Activated CD4-positive, alpha-beta T cell treated with anti-CD3 and anti-CD28 coated beads, Interleukin-10, Interleukin-2, amounts not matched to agents 100 ng/mL and 50 ng/mL, durations not matched to agents 16 hours and 8 hours (primary cell): ENCODE measurements around the gene FLNA.
"Not testable (repeated sequence)": the region's sequence is repeated elsewhere in the genome, so short reads cannot be mapped to it uniquely, and the experiment has no call there.

ENCODE experiments used
- DNase-seq: peaks from one replicate; pipeline ENCODE4 v3.0.0-alpha.2; 2020

The FLNA gene

DNA sequence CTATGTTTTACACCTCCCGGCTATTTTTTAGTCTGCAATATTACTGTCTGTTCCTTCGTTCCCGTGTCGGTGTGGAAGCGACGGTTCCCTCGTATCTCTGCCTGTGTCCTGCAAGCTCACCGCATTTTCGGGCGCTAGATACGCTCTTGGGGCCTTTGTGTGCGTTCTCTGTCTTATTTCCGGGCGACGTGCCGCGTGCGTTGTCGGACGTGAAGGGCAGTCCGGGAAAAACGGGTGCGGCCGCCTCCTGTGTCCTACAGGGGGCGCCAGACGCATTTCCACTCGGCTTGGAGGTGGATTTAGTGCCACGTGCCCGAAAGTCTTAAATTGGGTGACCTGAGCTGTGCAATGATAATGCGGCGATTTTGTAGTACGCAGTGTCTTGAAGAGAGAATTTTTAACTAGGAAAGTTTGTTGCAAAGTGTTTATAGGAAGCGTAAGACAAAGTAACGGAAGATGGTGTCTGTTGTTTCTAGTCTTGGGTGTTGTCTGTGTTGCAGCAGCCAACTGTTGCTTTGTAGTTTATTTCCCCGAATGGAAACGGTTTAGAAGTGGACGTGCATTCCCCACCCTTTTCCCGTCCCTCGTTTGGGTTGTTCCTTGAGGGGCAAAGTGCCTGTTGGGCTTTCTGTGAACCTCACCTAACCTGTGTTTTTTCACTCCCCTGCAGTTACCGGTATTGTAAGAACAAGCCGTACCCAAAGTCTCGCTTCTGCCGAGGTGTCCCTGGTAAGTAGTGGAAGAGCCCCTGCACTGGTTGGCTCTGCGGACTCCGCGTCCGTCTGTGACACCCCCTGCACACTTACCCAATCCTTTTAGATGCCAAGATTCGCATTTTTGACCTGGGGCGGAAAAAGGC, 24.5 kb upstream of the FLNA start:
- DNase-seq: peak; percentile 86

DNA sequence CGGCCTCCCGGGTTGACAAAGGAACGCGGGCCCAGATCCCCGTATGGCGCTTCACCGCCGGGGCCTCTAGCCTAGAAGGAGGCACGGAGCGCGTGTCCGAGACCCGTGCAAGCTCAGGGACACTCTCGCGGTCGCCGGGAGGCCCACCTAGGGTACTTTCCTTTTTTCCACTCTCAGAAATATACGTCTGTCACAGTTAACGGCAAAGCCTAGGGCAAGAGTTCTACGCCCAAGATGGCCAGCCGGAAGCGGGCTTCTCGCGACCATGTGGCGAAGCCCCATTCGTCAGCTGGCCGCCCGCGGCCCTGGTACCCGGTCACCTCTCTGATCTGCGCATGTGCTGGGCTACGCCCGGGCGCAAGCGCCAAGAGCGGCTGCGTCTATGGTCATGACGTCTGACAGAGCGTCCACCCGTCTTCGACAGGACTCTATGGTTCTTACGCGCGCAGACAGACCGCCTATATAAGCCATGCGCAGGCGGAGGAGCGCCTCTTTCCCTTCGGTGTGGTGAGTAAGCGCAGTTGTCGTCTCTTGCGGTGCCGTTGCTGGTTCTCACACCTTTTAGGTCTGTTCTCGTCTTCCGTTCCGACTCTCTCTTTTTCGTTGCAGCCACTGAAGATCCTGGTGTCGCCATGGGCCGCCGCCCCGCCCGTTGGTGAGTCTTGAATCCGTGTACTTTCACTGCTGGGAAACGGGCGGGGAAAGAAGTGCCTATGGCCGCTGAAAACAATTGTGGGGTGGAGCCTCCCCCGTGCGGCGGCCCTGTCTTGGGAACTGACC, 23.6 kb upstream of the FLNA start, which contains the start of gene RPL10:
Gene RPL10, plus strand, starts transcription at position 490 of the 780 bp plus-strand sequence. Its CDS starts 143 bp downstream, at position 633.
- peak; percentile 97 for DNase-seq

DNA sequence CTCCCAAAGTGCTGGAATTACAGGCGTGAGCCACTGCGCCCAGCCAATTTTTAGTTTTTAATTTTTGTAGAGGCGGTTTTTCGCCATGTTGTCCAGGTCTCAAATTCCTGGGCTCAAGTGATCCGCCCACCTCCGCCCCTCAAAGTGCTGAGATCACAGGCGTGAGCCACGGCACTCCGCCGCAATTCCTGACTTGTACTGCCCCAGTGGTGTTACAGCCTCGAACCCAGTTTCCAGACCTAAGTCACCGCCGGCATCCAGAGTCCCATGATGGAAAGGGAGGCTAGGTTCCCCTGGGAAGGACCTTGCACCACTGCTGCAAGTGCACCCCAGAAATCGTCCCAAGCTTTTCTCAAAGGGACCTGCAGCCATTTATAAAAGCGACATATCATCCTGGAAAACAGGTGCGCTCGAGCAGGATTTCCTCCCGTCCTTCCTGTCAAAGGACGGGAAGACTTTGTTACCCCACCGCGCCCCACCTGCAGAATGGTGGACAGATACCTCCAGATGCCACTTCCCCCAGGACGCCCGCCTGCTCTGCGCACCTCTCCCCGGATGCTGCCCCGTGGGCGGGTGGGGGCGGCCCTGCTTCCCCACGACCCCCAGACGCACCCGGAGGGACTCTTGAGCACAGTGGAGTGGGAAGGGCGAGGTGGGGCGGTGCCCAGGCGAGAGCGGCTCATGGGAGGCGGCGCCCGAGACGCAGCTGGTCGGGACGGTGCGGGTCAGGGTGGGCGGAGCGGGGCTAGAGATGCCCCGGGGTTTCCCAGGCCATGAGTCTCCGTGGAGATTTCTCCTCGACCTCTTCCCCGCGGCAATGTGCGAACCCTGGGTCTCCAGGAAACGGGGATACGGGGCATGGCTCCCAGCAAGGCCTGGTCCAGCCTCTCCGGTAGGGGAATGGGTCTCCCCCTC, 22.8 kb upstream of the FLNA start:
- DNase-seq: peak; percentile 81

DNA sequence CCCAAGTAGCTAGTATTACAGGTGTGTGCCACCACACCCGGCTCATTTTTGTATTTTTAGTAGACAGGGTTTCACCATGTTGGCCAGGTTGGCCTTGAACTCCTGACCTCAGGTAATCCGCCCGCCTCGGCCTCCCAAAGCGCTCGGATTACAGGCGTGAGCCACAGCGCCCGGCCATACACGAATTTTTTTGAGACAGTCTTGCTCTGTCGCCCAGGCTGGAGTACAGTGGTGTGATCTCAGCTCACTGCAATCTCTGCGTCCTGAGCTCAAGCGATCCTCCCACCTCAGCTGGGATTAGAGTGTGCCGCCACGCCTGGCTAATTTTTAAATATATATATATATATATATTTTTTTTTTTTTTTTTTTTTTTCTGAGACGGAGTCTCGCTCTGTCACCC, 21.9 kb upstream of the FLNA start:
- not testable (repeated sequence) for DNase-seq

DNA sequence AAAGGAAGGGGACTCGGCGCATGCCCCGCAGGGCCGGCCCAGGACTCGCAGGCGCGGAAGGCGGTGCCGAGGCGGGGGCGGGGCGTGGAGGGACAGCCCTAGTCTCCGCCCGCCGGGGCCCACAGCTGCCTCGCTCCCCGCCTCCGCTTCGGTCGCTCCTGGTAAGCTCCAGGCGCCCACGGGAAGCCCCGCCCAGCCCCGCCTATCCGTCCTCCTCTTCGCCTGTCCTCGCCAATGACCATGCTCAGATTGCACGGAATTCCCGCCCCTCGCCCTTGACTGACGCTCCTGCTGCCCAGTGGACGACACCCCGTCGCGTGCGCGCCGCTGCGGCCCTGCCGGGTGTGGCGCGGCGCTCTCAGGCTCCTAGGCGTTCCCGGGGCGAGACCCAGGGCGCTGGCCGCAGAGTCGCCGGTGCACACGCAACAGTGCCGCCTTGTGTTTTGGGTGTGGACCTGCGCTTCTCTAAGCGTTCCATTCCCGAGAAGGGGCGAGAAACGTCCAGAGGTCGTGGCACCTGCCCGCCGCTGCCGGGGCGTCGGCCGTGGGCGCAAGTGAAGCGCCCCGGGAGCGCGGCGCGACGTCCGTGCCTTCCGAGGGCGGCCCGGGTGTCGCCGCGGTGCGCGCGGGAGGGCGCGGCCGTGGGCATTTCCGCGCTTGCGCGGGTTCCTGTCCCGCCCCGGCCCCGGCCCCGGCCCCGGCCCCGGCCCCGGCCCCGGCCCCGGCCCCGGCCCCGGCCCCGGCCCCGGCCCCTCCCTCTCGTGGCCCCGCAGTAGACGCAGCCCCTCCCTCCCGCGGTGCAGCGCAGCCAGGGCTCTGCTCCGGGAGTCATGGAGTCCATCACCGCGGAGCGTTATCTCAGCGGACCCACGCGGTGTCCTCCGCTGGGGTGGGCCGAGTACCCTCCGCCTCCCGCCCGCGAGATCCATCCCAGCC, 15.6 kb upstream of the FLNA start:
- not testable (repeated sequence) for DNase-seq

DNA sequence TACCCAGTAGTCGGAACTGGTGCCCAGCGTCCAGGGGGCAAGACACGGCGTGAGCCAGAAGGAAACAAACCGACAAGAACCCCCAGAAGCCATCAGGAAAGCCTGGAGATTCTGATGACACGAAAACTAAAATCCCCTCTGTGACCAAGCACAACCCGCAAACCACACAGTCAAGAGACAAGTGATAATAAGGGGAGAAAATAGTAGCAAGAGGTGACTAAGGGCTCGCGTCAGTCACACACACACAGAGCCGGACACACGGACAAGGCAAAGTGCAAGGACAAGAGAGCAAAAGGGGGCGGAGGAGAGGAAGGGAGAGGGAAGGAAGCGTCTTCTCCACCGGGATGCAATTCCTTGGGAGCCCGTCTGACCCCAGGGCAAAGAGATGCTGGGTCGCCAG, 14.2 kb upstream of the FLNA start:
- not testable (repeated sequence) for DNase-seq

DNA sequence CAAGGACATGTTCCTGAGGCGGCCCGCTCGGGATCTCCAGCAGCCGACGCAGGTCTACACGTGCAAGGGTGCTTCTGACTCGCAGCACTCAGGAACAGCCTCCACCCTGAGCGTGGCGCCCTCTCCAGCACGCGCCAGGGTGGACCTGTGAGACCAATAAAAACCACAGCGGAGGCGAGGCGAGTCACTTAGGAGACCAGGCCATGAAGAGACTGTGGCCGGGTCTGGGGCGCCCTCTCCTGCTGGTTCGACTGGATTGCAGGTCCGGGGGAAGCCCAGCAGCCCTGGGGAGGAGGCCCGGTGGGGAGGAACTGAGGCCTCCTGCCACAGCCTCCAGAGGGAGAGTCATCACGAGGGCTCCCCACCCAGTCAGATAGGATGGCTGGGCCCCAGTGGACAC, 13.7 kb upstream of the FLNA start:
- DNase-seq: not testable (repeated sequence)

DNA sequence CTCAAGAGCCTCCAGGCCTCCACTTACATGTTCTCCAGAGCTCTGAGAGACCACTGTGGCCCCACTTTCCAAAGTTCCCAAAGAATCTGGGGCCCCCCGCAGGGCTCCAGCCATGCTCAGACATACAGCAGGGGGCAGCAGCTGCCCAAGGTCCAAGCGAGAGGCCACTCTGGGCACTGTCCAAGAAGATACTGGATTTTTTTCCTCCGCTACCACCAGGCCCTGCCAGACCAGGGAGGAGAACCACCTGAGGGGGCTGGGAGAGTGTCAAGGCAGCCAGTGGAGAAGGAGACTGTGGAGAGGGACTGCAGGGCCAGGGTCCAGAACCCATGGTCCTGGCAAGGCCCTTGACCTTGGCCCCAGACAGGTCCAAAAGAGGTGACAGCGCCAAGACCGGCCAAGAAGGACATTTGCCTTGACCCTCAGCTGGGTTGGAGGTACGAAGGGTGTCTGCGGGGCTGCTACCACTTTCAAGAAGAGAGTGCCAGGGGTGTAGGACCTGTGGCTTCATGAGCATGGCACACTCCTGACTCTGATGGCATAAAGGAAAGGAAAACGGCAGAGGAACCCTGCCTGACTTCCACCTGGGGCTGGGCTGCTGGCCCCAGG, 10.0 kb upstream of the FLNA start:
- no peak for DNase-seq

DNA sequence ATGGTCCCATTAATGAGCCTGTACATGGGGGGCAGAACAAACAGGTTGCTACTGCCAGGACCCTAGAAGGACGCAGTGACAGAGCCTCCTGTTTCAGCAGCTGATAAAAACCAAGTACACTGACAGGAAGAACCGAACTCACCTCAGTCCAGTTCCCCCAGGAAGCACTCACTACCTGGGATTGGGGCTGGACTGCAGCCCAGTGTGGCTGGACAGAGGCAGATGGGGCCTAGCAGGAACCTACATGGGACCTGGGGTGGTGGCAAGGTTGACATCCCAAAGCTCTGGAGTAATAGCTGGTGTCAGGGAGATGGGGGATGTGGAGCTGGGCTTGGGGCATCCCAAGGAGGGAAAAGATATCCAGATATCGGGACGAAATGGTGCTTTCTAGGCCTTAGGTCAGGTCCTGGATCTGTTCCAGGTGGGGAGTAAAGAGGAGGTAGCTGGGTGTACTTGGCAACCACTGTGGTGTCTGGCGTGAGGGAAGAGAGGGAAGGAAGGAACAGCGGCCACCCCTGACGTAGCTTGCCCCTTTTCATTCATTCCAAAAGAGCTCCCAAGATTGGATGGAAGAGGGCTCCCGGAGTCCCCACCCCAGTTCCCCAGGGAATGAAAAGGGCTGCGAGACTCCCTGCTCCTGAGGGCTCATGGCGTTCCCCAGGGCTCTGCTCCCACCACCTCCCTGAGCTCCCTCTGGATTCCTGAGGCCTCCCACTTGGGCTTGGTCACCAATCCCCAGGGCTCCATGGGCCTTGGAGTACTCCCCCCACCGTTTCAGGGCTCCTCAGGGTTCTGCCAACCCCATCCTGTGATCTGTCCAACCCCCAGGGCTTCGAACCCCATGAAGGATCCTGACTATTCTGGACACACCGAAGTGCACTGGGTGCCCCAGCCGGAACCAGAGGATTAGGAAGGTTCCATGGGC, 9.2 kb upstream of the FLNA start:
- no peak for DNase-seq

DNA sequence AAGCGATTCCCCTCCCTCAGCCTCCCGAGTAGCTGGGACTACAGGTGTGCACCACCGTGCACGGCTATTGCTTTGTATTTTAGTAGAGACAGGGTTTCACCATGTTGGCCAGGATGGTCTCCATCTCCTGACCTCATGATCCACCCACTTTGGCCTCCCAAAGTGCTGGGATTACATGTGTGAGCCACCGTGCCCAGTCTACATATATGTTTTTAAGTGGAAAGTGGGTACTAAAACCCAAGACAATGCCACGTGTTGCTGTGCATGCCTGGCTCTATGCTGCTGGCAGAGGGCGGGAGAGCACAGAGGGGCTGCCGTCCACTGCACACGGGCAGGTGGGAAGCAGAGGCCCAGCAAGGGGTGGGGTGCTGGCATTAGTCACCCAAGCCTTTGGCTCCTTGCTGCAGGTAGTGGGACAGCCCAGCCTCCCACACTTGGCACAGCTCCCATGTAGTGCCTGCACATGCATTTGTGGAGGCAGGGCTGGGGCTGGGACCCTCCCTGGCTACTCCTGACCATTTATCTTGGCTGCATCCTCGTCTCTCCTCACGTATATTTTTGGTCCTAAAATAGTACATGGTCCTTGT, 8.1 kb upstream of the FLNA start:
- DNase-seq: no peak

DNA sequence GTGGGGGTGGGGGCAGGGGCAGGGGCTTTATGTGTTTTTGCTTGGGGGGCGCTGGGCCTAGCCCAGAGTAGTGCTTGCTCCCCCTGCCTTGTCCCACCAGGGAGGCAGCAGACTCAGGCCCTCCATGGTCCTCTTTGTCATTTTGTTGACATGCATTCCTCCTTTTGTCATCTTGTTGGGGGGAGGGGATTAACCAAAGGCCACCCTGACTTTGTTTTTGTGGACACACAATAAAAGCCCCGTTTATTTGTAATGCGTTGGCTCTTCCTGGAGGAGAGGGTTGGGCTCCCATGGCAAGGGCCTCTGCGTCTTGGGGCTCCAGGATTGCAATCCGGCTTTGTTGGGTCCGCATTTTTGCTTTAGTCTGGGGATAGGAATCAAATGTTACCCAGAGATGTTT, 6.8 kb upstream of the FLNA start:
- no peak for DNase-seq

DNA sequence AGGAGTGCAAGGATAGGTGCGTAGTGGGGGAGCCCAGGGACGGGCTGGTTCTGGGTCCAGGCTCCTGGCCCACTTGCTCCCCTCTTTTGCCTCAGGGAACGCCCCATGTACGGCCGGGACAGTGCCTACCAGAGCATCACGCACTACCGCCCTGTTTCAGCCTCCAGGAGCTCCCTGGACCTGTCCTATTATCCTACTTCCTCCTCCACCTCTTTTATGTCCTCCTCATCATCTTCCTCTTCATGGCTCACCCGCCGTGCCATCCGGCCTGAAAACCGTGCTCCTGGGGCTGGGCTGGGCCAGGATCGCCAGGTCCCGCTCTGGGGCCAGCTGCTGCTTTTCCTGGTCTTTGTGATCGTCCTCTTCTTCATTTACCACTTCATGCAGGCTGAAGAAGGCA, 6.4 kb upstream of the FLNA start:
- DNase-seq: no peak

DNA sequence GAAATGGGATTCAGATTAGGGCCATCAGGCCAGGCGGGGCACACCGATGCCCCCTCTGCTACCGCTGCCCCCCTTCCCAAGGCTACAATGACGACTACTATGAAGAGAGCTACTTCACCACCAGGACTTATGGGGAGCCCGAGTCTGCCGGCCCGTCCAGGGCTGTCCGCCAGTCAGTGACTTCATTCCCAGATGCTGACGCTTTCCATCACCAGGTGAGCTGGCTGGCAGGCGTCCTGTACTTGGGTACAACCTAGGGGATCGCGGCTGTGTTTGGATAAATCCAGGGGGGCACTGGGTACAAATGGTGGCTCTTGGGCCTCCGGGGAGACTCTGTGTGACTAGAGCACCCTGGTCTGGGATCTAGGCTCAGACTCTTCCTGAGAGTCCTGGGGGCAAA, 5.7 kb upstream of the FLNA start:
- no peak for DNase-seq

DNA sequence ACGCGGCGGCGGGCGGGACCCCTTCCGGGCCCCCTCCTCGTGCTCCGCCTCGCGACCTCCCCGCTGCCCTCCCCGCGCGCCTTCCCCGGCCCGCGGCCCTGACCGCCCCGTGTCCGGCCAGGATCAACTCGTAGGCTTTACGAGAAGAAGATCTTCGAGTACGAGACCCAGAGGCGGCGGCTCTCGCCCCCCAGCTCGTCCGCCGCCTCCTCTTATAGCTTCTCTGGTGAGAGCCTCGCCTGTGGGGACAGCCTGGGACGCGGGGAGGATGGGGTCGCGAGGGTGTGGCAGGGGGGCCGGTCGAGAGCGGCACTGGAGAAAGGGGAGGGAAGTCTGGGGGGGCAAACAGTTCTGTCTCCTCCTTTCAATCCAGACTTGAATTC, 5.1 kb upstream of the FLNA start:
- DNase-seq: no peak

DNA sequence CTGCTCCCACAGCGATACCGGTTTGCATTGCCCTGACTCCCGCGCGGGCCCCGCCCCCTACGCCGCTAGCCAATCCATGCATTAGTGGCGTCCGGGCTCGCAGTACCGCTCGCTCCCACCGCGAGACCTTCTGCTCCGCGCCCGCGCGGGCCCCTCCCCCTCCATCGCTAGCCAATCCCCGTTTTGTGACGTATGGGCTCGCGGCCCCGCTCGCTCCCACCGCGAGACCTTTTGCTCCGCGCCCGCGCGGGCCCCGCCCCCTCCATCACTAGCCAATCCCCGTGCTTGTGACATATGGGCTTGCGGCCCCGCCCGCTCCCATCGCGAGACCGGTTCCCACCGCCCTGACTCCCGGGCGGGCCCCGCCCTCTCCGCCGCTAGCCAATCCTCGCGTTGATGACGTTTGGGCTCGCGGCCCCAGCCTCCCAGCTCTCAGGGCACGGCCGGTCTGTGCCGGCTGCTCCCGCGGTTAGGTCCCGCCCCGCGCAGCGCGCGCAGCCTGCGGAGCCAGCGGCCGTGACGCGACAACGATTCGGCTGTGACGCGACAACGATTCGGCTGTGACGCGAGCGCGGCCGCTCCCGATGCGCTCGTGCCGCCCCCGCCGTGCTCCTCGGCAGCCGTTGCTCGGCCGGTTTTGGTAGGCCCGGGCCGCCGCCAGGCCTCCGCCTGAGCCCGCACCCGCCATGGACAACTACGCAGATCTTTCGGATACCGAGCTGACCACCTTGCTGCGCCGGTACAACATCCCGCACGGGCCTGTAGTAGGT, 4.5 kb upstream of the FLNA start, which contains the start of gene EMD:
Gene EMD, plus strand, starts transcription at position 497 of the 770 bp plus-strand sequence. Its CDS starts 190 bp downstream, at position 687.
- DNase-seq: peak; percentile 97

DNA sequence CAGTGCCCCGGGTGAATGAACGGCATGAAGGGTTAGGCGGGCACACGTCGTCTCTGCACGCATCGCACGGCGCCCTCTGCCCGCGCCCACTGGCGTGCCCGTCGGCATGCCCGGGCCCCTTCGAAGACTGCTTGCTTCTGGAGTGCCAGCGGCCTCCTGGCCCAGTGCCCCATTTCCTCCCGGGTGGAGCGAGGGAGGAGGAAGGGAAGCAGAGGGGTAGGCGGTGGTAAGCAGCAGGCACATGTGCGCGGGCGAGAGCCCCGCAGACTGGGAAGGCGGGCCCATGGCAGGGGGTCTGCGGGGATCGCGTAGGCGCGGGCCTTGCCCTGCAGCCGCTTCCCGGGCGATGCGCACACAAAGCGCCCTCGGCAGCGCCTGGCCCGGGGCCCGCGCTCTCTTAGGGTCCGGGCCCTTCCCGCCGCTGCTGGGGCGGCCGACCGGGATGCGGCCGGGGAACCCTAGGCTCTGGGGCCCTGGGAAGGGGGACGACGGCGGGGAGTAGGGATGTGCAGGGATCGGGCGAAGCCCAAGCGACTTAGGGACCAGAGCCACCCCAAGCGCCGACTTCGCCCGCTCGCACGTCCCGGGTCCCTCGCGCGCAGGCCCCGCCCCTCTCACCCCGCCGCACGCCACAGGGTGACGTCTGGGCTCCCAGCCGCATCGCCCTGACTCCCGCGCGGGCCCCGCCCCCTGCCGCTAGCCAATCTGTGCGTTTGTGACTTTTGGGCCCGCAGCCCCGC, 3.8 kb upstream of the FLNA start:
- peak; percentile 42 for DNase-seq

DNA sequence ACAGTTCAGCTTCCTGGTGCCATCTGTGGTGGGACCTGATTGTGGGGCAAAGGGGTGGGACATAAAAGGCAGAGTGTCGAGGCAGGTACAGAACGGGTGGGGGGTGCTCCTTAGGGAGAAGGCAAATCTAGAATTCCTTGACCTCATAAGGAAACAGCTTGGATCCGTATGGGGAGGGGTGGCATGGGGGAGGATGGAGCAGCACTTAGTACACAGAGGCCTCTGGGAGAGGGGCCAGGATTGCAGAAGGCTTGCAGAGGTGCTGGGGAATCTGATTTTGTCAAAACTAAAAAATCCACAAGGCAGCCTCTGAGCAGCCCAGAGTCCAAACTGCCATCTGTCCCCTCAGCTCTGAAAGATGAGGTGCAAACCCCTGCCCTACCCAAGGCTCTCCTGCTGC, 2.3 kb upstream of the FLNA start:
- no peak for DNase-seq

DNA sequence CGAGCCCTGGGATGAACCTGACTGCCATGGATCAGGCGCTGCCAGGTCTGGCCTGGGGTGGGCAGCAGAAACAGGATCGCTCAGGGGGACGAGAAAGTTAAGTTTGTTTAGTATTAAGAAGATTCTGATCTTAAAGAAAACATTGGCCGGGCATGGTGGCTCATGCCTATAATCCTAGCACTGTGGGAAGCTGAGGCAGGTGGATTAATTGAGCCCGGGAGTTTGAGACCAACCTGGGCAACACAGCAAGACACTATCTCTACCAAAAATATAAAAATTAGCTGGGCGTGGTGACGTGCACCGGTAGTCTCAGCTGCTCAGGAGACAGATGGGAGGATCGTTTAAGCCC, 696 bp upstream of the FLNA start:
- DNase-seq: no peak
